Right ventricle myocardium inferior (tissue), 1 donor: Measurements from ENCODE around the gene LRCH1. TPM values are rescaled to one million over a fixed set of nuclear protein-coding genes. Genes with fewer than 3 reads are reported as not detected.

Experiments
- ATAC-seq: fragments of 200-7000 bp; cut with Tn5 transposase; one replicate; pipeline ENCODE4 v1.9.1; 2020; ENCODE audit warnings: mild to moderate bottlenecking, moderate library complexity
- DNase-seq: peaks from one replicate; pipeline ENCODE4 v3.0.0; 2021; ENCODE audit errors: missing footprints
- intact Hi-C: fragments of 100-400 bp; cut with DNase I; formaldehyde crosslinking; loops from one replicate; pipeline ENCODE4 v1.11.0; 2022
- total RNA-seq: library from RNA; stranded (reverse); fragmentation: NEBNext Ultra II Directional; extraction: Animal tissue kit (Norgen Biotek cat#: 25700); gene quantifications from one replicate; pipeline ENCODE4 v1.2.1, GENCODE V29; 2021
- donor health status: DM: no; HTN: yes; CAD: no; lungs with severe emphysema.

LRCH1 gene
- total RNA-seq, 1 donor from 2014 or later: 11.9 TPM

GRCh38 chr13:46577696-46578589 lies 25.0 kb downstream of the LRCH1 start:
- intact Hi-C loops: loop anchor here (2.0 kb wide), 1 partner anchor 23 kb away; no protein-coding TSS in a partner anchor
- no peak for DNase-seq
- ATAC-seq: no peak

DNA sequence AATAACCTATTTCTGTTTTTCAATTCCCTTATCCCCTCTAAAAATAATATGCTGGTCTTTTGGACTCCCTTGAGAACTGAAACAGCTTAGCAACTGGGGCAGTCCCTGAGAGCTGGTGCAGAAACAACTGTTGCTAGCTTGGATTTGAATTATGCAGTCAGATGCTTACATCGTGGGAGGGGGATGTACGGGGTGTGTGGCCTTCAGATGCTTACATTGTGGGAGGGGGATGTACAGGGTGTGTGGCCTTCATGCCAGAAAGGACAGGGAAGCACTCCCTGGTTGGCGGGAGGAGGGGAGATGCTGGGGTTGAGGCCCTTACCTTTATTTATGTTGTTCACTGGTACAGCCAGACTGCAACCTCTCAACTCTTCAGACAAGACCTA lies 25.6 kb downstream of the LRCH1 start:
- ATAC-seq: no peak
- intact Hi-C loops: no loop called here
- DNase-seq: no peak

DNA sequence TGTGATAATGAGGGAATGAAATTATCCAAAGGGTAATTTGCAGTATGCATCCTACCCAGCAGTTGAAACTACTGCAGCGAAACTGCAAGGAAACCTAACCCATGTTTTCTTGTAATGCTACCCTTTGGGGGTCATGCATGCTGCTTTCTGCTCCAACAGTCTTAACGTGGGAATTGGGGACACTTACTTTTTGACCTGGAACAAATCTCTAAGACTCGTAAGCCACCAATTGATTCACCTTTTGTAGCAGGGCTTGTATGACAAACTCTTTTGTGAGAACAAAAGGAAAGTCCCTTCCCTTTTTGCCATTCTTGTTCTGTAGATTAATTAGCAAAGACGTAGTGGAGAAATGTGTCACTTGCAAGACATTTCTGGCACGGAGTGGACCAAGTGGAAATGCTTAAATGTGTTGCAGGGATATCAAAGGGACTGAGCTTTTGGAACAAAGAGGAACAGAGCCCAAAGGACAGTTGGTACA lies 27.4 kb downstream of the LRCH1 start:
- DNase-seq (no peak), ATAC-seq (no peak)
- intact Hi-C loops: no loop called here

GRCh38 chr13:46582190-46582589 lies 29.2 kb downstream of the LRCH1 start:
- DNase-seq (no peak), ATAC-seq (no peak)
- intact Hi-C loops: no loop called here

GRCh38 chr13:46586751-46587514 lies 34.0 kb downstream of the LRCH1 start:
- intact Hi-C loops: no loop called here
- DNase-seq: no peak
- peak; percentile 39 for ATAC-seq

- intact Hi-C loops: no loop called here
- no peak for DNase-seq
- ATAC-seq: no peak
These were observed 34.9 kb downstream of the LRCH1 start for GRCh38 chr13:46587807-46588418.

DNA sequence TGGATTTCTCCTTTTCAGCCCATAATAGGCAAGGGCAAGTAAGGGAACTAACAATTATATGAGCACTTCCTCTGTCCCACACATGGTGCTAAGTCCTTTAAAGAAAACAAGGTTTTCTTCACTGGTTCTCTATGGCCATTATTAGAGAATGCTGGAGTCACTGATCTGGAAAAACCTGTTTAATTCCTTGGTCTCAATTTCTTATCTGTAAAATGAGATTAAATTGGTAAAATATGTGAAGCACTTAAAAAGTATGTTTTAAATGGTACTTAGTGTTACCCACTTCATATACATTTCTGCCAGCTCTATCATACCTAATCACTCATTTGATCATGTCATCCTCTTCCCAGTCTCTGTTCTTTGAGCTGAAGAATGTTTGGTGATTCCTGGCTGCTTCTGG lies 39.4 kb downstream of the LRCH1 start:
- intact Hi-C loops: no loop called here
- ATAC-seq: no peak
- no peak for DNase-seq

- DNase-seq (no peak), ATAC-seq (no peak)
- intact Hi-C loops: no loop called here
These were observed 40.4 kb downstream of the LRCH1 start for GRCh38 chr13:46593398-46593797.

GRCh38 chr13:46594374-46595078 lies 41.6 kb downstream of the LRCH1 start:
- intact Hi-C loops: no loop called here
- DNase-seq: no peak
- ATAC-seq: no peak

DNA sequence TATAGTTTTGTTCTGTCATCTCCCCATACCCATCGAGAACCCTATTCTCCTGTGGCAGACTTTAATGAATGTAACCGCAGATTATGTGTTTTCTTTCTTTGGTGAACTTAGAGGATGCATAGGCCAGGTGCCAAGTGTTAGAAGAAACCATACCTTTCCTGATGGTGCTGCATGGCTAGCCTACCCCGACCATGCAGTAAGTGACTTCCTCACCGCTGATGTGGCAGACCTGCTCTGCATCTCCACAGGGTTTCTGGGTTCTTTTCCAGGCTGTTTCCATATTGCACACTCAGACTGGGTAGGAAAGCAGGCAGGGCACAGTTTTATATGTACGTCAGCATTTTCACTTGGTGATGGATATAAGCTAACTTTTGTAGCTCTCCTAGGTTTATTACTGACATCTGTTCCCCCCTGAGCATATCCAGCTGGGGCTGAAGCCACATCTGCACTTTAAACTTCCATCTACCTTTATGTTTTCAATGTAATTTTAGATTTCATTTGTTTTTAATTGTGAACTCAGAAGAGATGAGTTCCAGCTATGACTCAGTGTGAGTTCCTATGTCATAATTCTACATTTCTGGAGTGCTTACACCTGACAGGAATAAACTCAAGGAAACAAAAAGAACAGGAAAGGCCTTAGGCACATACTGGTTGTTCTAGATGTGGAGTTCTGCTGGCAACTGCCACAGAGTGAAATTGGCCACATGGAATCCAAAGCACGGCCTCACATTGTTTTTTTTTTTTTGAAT lies 42.3 kb downstream of the LRCH1 start:
- ATAC-seq (no peak), DNase-seq (no peak)
- intact Hi-C loops: no loop called here

DNA sequence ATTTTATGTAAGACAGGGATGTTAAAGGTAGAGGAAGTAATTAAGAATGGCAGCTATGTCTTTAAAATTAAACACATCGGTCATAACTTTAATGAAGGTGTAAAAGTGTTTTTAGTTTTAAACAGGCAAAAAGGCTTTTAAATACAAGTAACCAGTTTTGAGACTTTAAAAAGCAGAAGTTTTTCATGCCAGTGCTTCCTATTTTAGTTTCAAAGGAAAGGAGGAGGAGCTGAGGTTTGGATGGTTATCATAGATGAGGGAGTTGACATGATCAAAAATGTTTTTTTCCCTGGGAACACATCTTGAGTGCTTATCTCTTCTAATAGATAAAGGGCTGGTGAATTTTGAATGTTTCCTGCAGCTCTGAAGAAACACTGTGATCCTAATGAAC lies 42.9 kb downstream of the LRCH1 start:
- DNase-seq: no peak
- intact Hi-C loops: no loop called here
- no peak for ATAC-seq

GRCh38 chr13:46596466-46596865 lies 43.5 kb downstream of the LRCH1 start:
- no peak for DNase-seq
- no peak for ATAC-seq
- intact Hi-C loops: no loop called here

DNA sequence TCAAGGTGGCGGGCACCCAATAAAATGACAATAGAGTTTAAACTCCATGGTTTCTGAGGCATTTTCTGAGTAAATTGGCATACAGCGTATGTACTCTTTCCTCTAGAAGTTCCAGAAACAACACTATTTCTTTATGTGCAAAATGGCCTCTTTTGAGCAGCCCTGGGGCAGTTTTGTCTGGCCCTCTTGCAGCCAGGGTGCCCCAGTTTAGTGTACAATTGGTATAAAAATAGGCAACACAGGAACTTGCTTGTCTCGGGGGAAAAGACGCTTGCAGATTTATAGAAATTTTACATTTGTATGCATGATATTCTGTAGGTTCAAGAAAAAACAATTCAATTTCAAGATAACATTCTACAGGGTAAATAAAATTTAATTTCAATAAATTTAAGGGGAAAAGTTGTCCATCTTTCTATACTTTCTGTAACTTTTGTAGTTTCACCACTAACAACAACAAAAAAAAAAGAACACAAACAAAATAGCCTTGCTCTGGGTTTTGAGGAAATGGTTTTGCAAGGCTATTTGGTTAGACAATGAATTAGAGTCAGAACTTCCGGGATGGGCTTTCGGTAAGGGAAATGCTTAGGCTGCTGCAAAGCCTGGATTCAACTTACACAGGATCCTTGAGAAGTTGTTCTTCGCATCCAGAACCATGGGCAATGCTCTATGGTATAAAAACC lies 45.3 kb downstream of the LRCH1 start:
- ATAC-seq (no peak), DNase-seq (no peak)
- intact Hi-C loops: no loop called here

DNA sequence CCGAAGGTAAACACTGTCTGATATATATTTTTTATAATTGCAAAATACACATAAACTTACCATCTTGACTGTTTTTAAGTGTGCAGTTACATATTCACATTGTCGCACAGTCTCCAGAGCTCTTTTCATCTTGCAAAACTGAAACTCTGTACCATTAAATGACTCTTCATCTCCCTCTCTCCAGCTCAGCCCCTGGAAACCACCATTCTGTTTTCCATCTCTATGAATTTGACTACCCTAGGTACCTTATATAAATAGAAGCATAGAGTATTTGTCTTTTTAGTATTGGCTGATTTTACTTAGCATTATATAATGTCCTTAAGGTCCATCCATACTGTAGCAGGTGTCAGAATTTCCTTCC lies 45.8 kb downstream of the LRCH1 start:
- DNase-seq: no peak
- ATAC-seq: no peak
- intact Hi-C loops: no loop called here

DNA sequence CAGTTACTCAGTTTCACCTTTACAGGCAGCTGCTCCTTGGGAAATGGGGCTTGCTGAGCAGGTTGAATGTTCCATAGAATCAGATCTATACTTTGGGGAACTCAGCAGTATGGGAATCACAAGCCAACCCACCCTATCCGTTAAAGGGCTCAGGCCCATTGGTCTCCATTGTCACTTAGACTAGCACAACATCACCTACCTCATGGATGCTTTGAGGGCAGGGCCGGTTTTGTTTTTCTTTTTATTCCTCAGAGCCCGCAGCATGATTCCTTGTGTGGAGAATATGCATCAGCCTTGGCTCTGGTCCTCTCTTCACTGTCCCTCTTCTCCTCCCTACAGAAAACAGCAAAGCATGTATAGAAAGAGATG lies 48.0 kb downstream of the LRCH1 start:
- no peak for ATAC-seq
- intact Hi-C loops: no loop called here
- DNase-seq: no peak

GRCh38 chr13:46602531-46602930 lies 49.6 kb downstream of the LRCH1 start:
- ATAC-seq (no peak), DNase-seq (no peak)
- intact Hi-C loops: no loop called here

- intact Hi-C loops: no loop called here
- DNase-seq (no peak), ATAC-seq (peak; percentile 24)
These were observed 50.2 kb downstream of the LRCH1 start for GRCh38 chr13:46603165-46603603.
